IMR-90 (cell line): ENCODE data around the gene CRTAP. TPM values are rescaled to one million over a fixed set of nuclear protein-coding genes. Genes with fewer than 3 reads are reported as not detected.

Experiments used
- ATAC-seq: fragments of 200-7000 bp; cut with Tn5 transposase; 2 replicates; pipeline ENCODE4 v1.9.1; 2020; ENCODE audit warnings: low read depth, mild to moderate bottlenecking, moderate library complexity
- BruUV-seq: library from RNA; stranded (reverse); fragments of 400-500 nt; replicated peaks from 2 replicates; lab custom pipeline; 2021; lab: Mats Ljungman, UMichigan
- CTCF ChIA-PET: fragments of 300-600 bp; formaldehyde crosslinking; extraction: SDS; loops from one replicate; lab custom pipeline; 2021; ENCODE audit warnings: antibody characterized with exemption; lab: Yijun Ruan, JAX
- POLR2A ChIA-PET: fragments of 300-600 bp; sonication (Branson Sonifier 250); formaldehyde crosslinking; loops from one replicate; lab custom pipeline; 2022; ENCODE audit warnings: antibody characterized with exemption; ENCODE audit not compliant: unreplicated experiment; lab: Charles Lee
- DNase-seq: peaks from one replicate; pipeline ENCODE4 v3.0.0; 2013
- H2AFZ ChIP-seq: replicated peaks from 2 replicates; pipeline ENCODE3; 2013; ENCODE audit warnings: low read length, mild to moderate bottlenecking; ENCODE audit not compliant: poor library complexity
- H2AK5ac ChIP-seq: 2 replicates; pipeline ENCODE4 v1.6.1; 2013; ENCODE audit warnings: low read depth, low read length, inconsistent platforms
- H2AK9ac ChIP-seq: replicated peaks from 2 replicates; pipeline ENCODE3; 2013; ENCODE audit warnings: mild to moderate bottlenecking, low read depth, low read length, moderate library complexity; ENCODE audit not compliant: poor library complexity
- H2BK120ac ChIP-seq: 2 replicates; pipeline ENCODE4 v1.6.1; 2013; ENCODE audit warnings: low read depth, low read length, inconsistent platforms
- H2BK15ac ChIP-seq: 3 replicates; pipeline ENCODE4 v1.6.1; 2013; ENCODE audit warnings: low read depth, low read length, inconsistent platforms
- H2BK20ac ChIP-seq: 2 replicates; pipeline ENCODE4 v1.6.1; 2013; ENCODE audit warnings: low read depth, mild to moderate bottlenecking, inconsistent platforms, low read length, moderate library complexity
- H2BK5ac ChIP-seq: 2 replicates; pipeline ENCODE4 v1.6.1; 2013; ENCODE audit warnings: mild to moderate bottlenecking, low read depth, low read length, inconsistent platforms; ENCODE audit not compliant: poor library complexity, severe bottlenecking
- H3K14ac ChIP-seq: replicated peaks from 2 replicates; pipeline ENCODE4 v1.6.1; 2013; ENCODE audit warnings: low read depth, low read length, inconsistent platforms
- H3K18ac ChIP-seq: 2 replicates; pipeline ENCODE4 v1.6.1; 2013; ENCODE audit warnings: low read depth, low read length, control low read depth
- H3K23ac ChIP-seq: 2 replicates; pipeline ENCODE4 v1.6.1; 2013; ENCODE audit warnings: low read depth, low read length, inconsistent platforms
- H3K27ac ChIP-seq: 2 replicates; pipeline ENCODE4 v1.5.1; 2013; ENCODE audit warnings: mild to moderate bottlenecking, control low read depth, low read length; ENCODE audit not compliant: insufficient read depth
- H3K27me3 ChIP-seq: 2 replicates; pipeline ENCODE4 v1.6.1; 2013; ENCODE audit warnings: low read length; ENCODE audit not compliant: control insufficient read depth, insufficient read depth
- H3K36me3 ChIP-seq: 2 replicates; pipeline ENCODE4 v1.6.1; 2013; ENCODE audit warnings: low read length, mixed read lengths; ENCODE audit not compliant: control insufficient read depth, insufficient read depth
- H3K4ac ChIP-seq: 2 replicates; pipeline ENCODE4 v1.6.1; 2013; ENCODE audit warnings: low read depth, low read length, inconsistent platforms
- H3K4me1 ChIP-seq: 2 replicates; pipeline ENCODE4 v1.6.1; 2013; ENCODE audit warnings: low read length, mixed read lengths; ENCODE audit not compliant: control insufficient read depth, insufficient read depth
- H3K4me2 ChIP-seq: 2 replicates; pipeline ENCODE4 v1.6.1; 2013; ENCODE audit warnings: low read depth, mild to moderate bottlenecking, control low read depth, low read length, moderate library complexity
- H3K4me3 ChIP-seq: 2 replicates; pipeline ENCODE4 v1.5.1; 2013; ENCODE audit warnings: low read depth, mild to moderate bottlenecking, control low read depth, low read length, moderate library complexity; ENCODE audit not compliant: insufficient read depth
- H3K56ac ChIP-seq: 2 replicates; pipeline ENCODE4 v1.6.1; 2013; ENCODE audit warnings: low read length, inconsistent platforms; ENCODE audit not compliant: insufficient read depth; ENCODE audit errors: extremely low read depth
- H3K79me1 ChIP-seq, 2 experiments: 2 replicates each; pipeline ENCODE4 v1.6.1; 2013; ENCODE audit warnings: low read length in 2 of 2, inconsistent platforms in 1 of 2, low read depth in 1 of 2
- H3K9ac ChIP-seq: 2 replicates; pipeline ENCODE4 v1.6.1; 2013; ENCODE audit warnings: low read depth, low read length, control low read depth
- H3K9me1 ChIP-seq: 2 replicates; pipeline ENCODE4 v1.6.1; 2013; ENCODE audit warnings: low read length, inconsistent platforms; ENCODE audit not compliant: insufficient read depth
- H3K9me3 ChIP-seq: 2 replicates; pipeline ENCODE4 v1.6.1; 2013; ENCODE audit warnings: low read length; ENCODE audit not compliant: control insufficient read depth, insufficient read depth
- H4K20me1 ChIP-seq: 2 replicates; pipeline ENCODE4 v1.6.1; 2013; ENCODE audit warnings: low read length, inconsistent platforms; ENCODE audit not compliant: insufficient read depth
- H4K5ac ChIP-seq: 2 replicates; pipeline ENCODE4 v1.6.1; 2013; ENCODE audit warnings: mild to moderate bottlenecking, low read depth, low read length, control low read depth
- H4K8ac ChIP-seq, 2 experiments: 2 replicates each; pipeline ENCODE4 v1.6.1; 2013; ENCODE audit warnings: low read depth in 2 of 2, low read length in 2 of 2, control low read depth in 1 of 2, inconsistent platforms in 1 of 2
- H4K91ac ChIP-seq: 2 replicates; pipeline ENCODE4 v1.6.1; 2013; ENCODE audit warnings: low read depth, low read length, inconsistent platforms; ENCODE audit not compliant: insufficient read depth
- BHLHE40 ChIP-seq: fragments of 150-350 bp; IDR thresholded peaks from 2 replicates; pipeline ENCODE4 v1.6.1; 2016; ENCODE audit warnings: mild to moderate bottlenecking, low read depth, low read length
- CEBPB ChIP-seq: IDR thresholded peaks from 2 replicates; pipeline ENCODE4 v1.6.1; 2012; ENCODE audit warnings: low read depth, low read length, improper control_type of control experiment
- CHD1 ChIP-seq: IDR thresholded peaks from 2 replicates; pipeline ENCODE4 v1.6.1; 2012; ENCODE audit warnings: low read depth, low read length, improper control_type of control experiment
- CTCF ChIP-seq: conservative IDR thresholded peaks from 2 replicates; pipeline ENCODE4 v1.5.1; 2012; ENCODE audit warnings: mild to moderate bottlenecking, low read depth, low read length, improper control_type of control experiment
- ELK1 ChIP-seq: fragments of 150-350 bp; IDR thresholded peaks from 2 replicates; pipeline ENCODE4 v1.6.1; 2016; ENCODE audit warnings: low read depth, mild to moderate bottlenecking, low read length, moderate library complexity, borderline replicate concordance
- MAFK ChIP-seq: IDR thresholded peaks from 2 replicates; pipeline ENCODE4 v1.6.1; 2012; ENCODE audit warnings: low read depth, low read length, improper control_type of control experiment
- MXI1 ChIP-seq: IDR thresholded peaks from 2 replicates; pipeline ENCODE4 v1.6.1; 2012; ENCODE audit warnings: low read depth, mild to moderate bottlenecking, low read length, moderate library complexity, borderline replicate concordance
- NFE2L2 ChIP-seq: fragments of 150-350 bp; IDR thresholded peaks from 2 replicates; pipeline ENCODE4 v1.6.1; 2016; ENCODE audit warnings: low read depth, mild to moderate bottlenecking, low read length
- RCOR1 ChIP-seq: IDR thresholded peaks from 2 replicates; pipeline ENCODE4 v1.6.1; 2012; ENCODE audit warnings: mild to moderate bottlenecking, low read length, improper control_type of control experiment; ENCODE audit not compliant: insufficient replicate concordance
- SMC3 ChIP-seq: fragments of 150-350 bp; IDR thresholded peaks from 2 replicates; pipeline ENCODE4 v1.6.1; 2016; ENCODE audit warnings: low read depth, mild to moderate bottlenecking, antibody characterized with exemption, low read length, moderate library complexity
- USF2 ChIP-seq: fragments of 150-350 bp; IDR thresholded peaks from 2 replicates; pipeline ENCODE4 v1.6.1; 2017; ENCODE audit warnings: mild to moderate bottlenecking, antibody characterized with exemption, low read length, low read depth
- WGBS, 2 experiments: methylation state at CpG; one replicate each; pipeline versions ENCODE4 v1.1.5 to v1.1.7; 2013; ENCODE audit warnings: missing lambda C conversion rate in 2 of 2; ENCODE audit not compliant: insufficient read length in 1 of 2; ENCODE audit errors: extremely low coverage in 2 of 2; 5-methylcytosine and 5-hydroxymethylcytosine counted together
- dilution Hi-C: fragments of 300-500 bp; cut with HindIII; formaldehyde crosslinking; loops from one replicate; pipeline ENCODE4 v1.14.3; 2018; ENCODE audit warnings: low sequenced_read_pairs; ENCODE audit not compliant: unreplicated experiment
- in situ Hi-C: fragments of 300-500 bp; cut with MboI; formaldehyde crosslinking; loops from 3 replicates; pipeline ENCODE4 v1.14.3; 2019; ENCODE audit warnings: low sequenced_read_pairs, inconsistent platforms, mixed read lengths
- intact Hi-C: fragments of 100-400 bp; cut with micrococcal nuclease; formaldehyde crosslinking; loops from 2 replicates; pipeline ENCODE4 v1.10.0; 2022
- polyA plus RNA-seq, 3 experiments: library from polyadenylated mRNA; depleted of rRNA; stranded (reverse); fragments of >200 nt; gene quantifications; 2 replicates each; pipeline ENCODE4 v1.2.3, GENCODE V29; 2012; ENCODE audit warnings: low replicate concordance in 1 of 3
- total RNA-seq: library from RNA; depleted of rRNA; stranded (reverse); fragments of >200 nt; gene quantifications from 2 replicates; pipeline ENCODE4 v1.2.3, GENCODE V29; 2012

The CRTAP gene
- total and polyA plus RNA-seq, 2 of the 4 experiments (the other 2 are of a cell fraction), result 108 to 205 TPM

DNA sequence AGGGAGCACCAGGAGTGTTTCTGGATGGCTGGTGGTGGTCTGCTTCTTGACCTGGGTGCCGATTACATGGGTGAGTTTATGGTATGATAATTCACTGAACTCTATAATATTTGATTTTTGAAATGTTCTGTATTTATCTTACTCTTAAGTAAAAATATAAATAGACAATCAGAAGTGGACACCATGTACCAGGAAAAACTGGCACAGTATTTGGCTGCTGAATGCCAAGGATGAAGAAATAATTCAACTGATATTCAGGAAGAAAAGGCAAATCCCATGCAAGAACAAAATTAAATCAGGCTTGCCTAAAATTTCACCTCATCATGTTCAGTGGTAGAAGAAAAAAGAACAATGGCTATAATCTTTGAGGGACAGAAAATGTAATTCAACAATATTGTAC lies 51.6 kb downstream of the CRTAP start:
- H2BK120ac ChIP-seq, result no peak overlapping the region
- no peak overlapping the region for H2BK5ac ChIP-seq
- H3K56ac ChIP-seq, result no peak overlapping the region
- peaks cover 3% of the 10 kb centered on the region; the same call in 1 of the 2 replicates for H3K9me1 ChIP-seq
- H3K79me1 ChIP-seq, result no peaks in the 10 kb centered on the region
- no CpG with 5 or more reads among the region's 1 CpG for WGBS, 2 experiments
- no peak overlapping the region for H3K4me2 ChIP-seq
- no peak overlapping the region for H3K23ac ChIP-seq
- no peak overlapping the region for H4K8ac ChIP-seq
- peaks cover 2% of the 10 kb centered on the region for H3K4me1 ChIP-seq
- intact Hi-C loops, result no loop called here
- in situ Hi-C loops, result no loop called here
- dilution Hi-C loops, result no loop called here
- ChIA-PET CTCF (no interaction called here), POLR2A (no interaction called here)
- ATAC-seq, result no peak
- H3K4ac ChIP-seq, result no peak overlapping the region
- no peak overlapping the region for H3K14ac ChIP-seq
- no peak overlapping the region for H2BK15ac ChIP-seq
- no peaks in the 10 kb centered on the region for H3K36me3 ChIP-seq
- no peaks in the 10 kb centered on the region for H4K20me1 ChIP-seq
- no TSS peak for BruUV-seq
- no peak for TF ChIP-seq ELK1
- no peak for TF ChIP-seq NFE2L2
- no peak for TF ChIP-seq CEBPB
- no peak for TF ChIP-seq MXI1
- no peak for TF ChIP-seq SMC3
- no peak for TF ChIP-seq MAFK
- TF ChIP-seq CTCF, result no peak
- no peak for TF ChIP-seq BHLHE40
- no peak for TF ChIP-seq RCOR1
- TF ChIP-seq USF2, result no peak
- no peak for TF ChIP-seq CHD1
- no peak for DNase-seq
- H3K9ac ChIP-seq, result no peak overlapping the region
- H2AFZ ChIP-seq, result no peak overlapping the region
- no peak overlapping the region for H2AK5ac ChIP-seq
- H2BK20ac ChIP-seq, result no peak overlapping the region
- no peak overlapping the region for H3K4me3 ChIP-seq
- no peak overlapping the region for H2AK9ac ChIP-seq
- no peaks in the 10 kb centered on the region for H3K9me3 ChIP-seq
- H3K27me3 ChIP-seq, result no peaks in the 10 kb centered on the region
- H3K18ac ChIP-seq, result no peak overlapping the region
- H4K91ac ChIP-seq, result no peak overlapping the region
- no peak overlapping the region for H3K27ac ChIP-seq
- H4K5ac ChIP-seq, result no peak overlapping the region
